ENCODE results near the gene NDC80. TPM values are rescaled to one million over a fixed set of nuclear protein-coding genes. Genes with fewer than 3 reads are reported as not detected.

Gene NDC80
- polyA plus RNA-seq, 10 donors, result 8.8 to 20.3 (median 12.9) TPM

DNA sequence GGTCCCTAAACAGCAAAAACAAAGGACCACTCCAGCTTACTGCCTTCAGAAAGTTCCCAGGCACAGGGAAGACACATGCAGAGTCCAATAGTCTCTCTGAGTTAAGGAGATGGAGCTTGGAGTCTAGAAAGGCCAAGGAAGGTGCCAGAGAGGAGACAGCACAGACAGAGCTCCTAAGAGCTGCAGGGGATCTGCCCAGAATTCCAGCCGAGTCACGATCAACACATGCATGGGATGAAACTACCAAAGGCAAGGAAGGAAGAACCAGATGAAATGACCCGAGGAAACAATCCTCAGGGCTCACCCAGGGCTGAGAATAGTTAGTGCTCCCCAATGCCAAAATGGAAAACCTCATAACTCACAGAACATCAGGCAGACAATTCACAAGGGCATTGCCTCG lies 15.5 kb upstream of the NDC80 start:
- DNase-seq, result no peak

DNA sequence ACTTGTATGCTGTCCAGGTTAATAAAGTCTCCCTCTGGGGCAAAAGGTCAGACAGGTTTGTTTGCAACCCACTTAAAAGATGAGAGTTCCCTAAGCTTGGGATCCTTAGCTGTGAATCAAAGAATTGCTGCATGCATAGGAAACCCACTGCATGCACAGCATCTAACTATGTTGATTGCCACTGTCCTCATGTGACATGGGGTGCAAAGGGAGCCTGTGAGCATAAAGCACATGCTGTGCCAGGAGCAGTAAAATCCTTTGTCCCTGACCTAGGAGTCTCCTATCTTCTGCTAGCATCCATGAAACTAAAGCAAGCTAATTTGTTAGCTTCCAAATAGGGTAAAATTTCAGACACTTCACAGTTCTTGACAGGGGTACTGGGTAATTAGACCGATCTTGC lies 13.8 kb upstream of the NDC80 start:
- no peak for DNase-seq

- no peak for DNase-seq
Observed at GRCh38 chr18:2559249-2559648, 12.1 kb upstream of the NDC80 start.

DNA sequence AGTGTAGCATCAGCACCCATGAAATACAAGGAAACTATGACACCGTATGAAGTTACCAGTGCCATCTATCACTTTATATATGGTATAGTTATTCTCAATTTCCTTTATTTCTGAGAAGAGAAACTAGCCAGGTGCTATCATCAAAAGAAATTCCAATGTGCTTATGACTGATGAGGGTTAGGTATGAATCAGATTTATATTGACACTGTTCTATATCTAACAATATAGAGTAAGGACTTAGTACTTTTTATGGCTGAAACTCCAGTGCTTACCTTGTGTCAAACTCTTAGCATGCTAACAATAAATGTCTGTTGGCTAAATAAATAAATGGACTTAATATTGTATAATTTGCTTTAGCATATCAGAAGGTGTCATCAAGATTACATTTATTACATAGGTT lies 7.0 kb upstream of the NDC80 start:
- no peak for DNase-seq

DNA sequence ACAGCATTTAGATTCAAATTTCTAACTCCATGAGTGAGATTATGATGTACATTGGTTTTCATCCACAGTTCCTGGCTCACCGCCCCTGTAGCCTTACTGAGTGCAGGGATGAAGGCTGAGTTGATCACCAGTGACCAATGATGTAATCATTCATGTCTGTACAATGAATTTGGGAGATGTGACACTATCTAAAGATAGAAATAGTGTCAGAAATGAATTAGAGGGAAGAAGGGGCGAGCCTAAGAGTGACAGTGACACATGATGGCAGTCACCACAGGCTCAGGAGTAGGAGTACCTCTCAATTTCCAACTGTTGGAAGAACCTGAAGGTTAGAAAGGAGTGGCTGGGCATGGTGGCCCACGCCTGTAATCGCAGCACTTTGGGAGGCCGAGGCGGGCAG lies 3.2 kb upstream of the NDC80 start:
- no peak for DNase-seq

GRCh38 chr18:2568605-2569004 lies 2.8 kb upstream of the NDC80 start:
- no peak for DNase-seq

- no peak for DNase-seq
Observed at GRCh38 chr18:2569338-2570207, 1.8 kb upstream of the NDC80 start.

- DNase-seq, result no peak
Observed at GRCh38 chr18:2570772-2571199, 571 bp upstream of the NDC80 start.

GRCh38 chr18:2572171-2572569 lies 813 bp downstream of the NDC80 start:
- peak in 1 of 3 donors; percentile 21 for DNase-seq

GRCh38 chr18:2572892-2573291 lies 1.5 kb downstream of the NDC80 start:
- no peak for DNase-seq

- DNase-seq, result no peak
Observed at GRCh38 chr18:2573408-2573807, 2.1 kb downstream of the NDC80 start.

- no peak for DNase-seq
Observed at GRCh38 chr18:2587788-2588187, 16.4 kb downstream of the NDC80 start.

- no peak for DNase-seq
Observed at GRCh38 chr18:2588666-2589344, 17.4 kb downstream of the NDC80 start.

GRCh38 chr18:2589345-2590068 lies 18.1 kb downstream of the NDC80 start:
- no peak for DNase-seq

DNA sequence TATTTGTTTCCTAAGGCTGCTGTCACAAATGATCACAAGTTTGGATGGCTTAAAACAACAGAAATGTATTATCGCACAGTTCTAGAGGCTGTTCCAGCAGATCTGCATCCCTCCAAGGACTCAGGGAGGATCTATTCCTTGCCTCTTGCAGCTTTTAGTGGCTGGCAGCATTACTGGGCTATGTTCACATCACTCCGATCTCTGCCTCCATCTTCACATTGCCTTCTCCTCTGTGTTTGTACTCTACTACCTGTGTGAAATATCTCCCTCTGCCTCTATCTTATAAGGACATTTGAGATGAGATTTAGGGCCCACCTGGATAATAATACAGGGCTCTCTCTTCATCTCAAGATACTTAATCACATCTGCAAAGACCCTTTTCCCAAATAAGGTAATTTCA lies 18.9 kb downstream of the NDC80 start:
- no peak for DNase-seq

DNA sequence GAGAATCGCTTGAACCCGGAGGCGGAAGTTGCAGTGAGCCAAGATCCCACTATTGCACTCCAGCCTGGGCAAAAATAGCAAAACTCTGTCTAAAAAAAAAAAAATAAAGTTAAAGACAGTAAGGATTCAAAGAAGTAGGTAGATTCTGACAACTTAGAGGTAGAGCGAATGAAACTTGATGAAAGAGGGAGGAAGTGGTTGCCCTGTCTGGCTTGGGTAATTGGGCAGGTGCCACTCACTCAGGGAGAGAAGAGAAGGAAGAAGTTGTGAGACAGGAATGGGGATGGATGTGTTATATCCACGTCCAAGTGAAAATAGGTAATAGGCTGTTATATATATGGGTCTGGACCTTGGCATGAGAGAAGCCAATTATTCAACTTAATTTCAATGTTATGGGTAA lies 26.3 kb downstream of the NDC80 start:
- DNase-seq, result no peak

GRCh38 chr18:2602844-2603243 lies 31.5 kb downstream of the NDC80 start:
- no peak for DNase-seq

- DNase-seq, result no peak
Observed at GRCh38 chr18:2606335-2606734, 35.0 kb downstream of the NDC80 start.

DNA sequence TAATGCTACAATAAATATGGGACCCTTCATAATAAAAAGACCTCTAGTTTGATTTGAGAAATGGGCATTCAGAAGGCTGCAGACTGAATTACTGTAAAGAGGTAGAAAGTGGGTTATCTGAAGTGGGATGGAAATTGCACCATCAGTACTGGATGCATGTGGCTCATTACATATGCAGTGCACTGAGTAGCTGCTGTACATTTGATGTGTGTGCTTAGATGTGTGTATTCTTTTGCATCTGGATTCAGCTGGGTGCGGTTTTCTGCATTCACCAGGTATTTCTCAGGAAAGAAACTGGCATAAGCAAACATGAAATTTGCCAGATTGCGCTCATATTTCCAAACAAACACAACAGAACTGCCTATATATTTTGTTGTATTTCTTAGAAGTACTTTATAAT lies 38.2 kb downstream of the NDC80 start:
- DNase-seq, result no peak

DNA sequence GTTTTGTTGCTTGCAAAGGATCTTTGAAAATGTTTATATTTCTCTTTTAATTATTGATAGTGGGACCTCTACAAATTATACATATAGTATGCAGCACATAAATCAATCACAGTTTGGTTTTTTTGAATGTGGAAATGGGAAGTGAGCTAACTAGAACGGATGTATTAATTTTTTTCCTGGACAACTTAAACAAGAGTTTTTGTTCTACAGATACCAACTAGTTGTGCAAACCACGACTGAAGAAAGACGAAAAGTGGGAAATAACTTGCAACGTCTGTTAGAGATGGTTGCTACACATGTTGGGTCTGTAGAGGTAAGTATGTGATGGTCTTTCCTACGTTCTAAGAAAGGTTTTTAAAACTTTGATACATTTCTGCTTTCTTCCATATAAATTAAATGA lies 39.2 kb downstream of the NDC80 start:
- no peak for DNase-seq

- DNase-seq, result no peak
Observed at GRCh38 chr18:2612996-2613395, 41.6 kb downstream of the NDC80 start.

DNA sequence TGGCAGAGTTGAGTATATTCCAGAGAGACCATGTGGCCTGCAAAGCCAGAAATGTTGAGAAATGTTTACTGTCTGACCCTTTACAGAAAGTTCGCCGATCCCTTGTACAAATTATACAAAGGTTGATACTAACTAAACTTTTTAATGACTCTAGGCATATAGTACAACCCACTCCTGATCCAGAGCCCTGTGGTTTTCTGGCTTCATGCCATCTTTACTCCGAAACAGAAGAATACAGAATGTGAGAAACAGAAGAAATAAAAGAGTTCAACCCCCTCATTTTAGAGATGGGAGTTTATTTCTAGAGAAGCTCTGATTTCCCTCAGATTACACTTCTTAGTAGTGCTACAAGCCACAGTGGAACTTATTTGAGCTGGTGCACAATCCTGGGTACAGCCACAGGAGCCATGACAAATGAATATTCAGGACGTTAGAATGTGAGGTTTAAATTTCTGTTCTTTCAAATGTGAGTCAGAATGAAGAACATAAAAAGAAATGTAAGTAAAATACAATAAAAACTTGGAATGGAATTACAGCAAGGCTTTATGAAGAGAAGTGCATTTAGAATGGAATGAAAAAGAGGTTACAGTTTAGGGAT lies 46.1 kb downstream of the NDC80 start:
- no peak for DNase-seq
